GM12878 (cell line): ENCODE measurements around the gene BCR.

ENCODE experiments used
- BACH1 ChIP-seq: fragments of 450-650 bp; IDR thresholded peaks from 2 replicates; pipeline ENCODE4 v1.6.1; 2017; ENCODE audit warnings: mild to moderate bottlenecking, borderline replicate concordance
- BMI1 ChIP-seq: fragments of 450-650 bp; IDR thresholded peaks from 2 replicates; pipeline ENCODE4 v1.6.1; 2016; ENCODE audit warnings: mild to moderate bottlenecking, moderate library complexity, borderline replicate concordance
- CHD4 ChIP-seq: fragments of 200-600 bp; sonication (generic); IDR thresholded peaks from 2 replicates; pipeline ENCODE4 v1.6.1; 2016; ENCODE audit warnings: mild to moderate bottlenecking
- CTCF ChIP-seq, 3 experiments: IDR thresholded peaks in 2 of 3; conservative IDR thresholded peaks in 1 of 3; 2 replicates each; pipeline ENCODE4 v1.5.1; 2011; ENCODE audit warnings: low read depth in 3 of 3, low read length in 3 of 3, mild to moderate bottlenecking in 3 of 3, control low read depth in 2 of 3, moderate library complexity in 2 of 3, inconsistent platforms in 1 of 3, mixed read lengths in 1 of 3; ENCODE audit not compliant: control insufficient read depth in 2 of 3, insufficient read depth in 1 of 3; ENCODE audit errors: extremely low read depth in 1 of 3
- EZH2 ChIP-seq: IDR thresholded peaks from 2 replicates; pipeline ENCODE4 v1.6.1; 2012; ENCODE audit warnings: low read depth, mild to moderate bottlenecking, control low read depth, inconsistent platforms, low read length, borderline replicate concordance; ENCODE audit not compliant: control insufficient read depth
- GABPA ChIP-seq: IDR thresholded peaks from 2 replicates; pipeline ENCODE4 v1.6.1; 2014; ENCODE audit warnings: antibody characterized with exemption, low read depth, mild to moderate bottlenecking, inconsistent platforms
- JUND ChIP-seq: IDR thresholded peaks from 2 replicates; pipeline ENCODE4 v1.6.1; 2012; ENCODE audit warnings: low read depth, mild to moderate bottlenecking, low read length, improper control_type of control experiment, moderate library complexity
- KDM1A ChIP-seq: fragments of 200-600 bp; sonication (generic); IDR thresholded peaks from 2 replicates; pipeline ENCODE4 v1.6.1; 2016; ENCODE audit warnings: borderline replicate concordance
- POLR2AphosphoS2 ChIP-seq: IDR thresholded peaks from 2 replicates; pipeline ENCODE4 v1.6.1; 2011; ENCODE audit warnings: low read depth, mild to moderate bottlenecking, low read length, improper control_type of control experiment, moderate library complexity
- RAD21 ChIP-seq: IDR thresholded peaks from 2 replicates; pipeline ENCODE4 v1.6.1; 2011; ENCODE audit warnings: mild to moderate bottlenecking, low read depth, low read length, moderate library complexity; ENCODE audit not compliant: insufficient read depth
- RCOR1 ChIP-seq: conservative IDR thresholded peaks from 2 replicates; pipeline ENCODE4 v1.6.1; 2012; ENCODE audit warnings: low read depth, low read length, improper control_type of control experiment
- REST ChIP-seq: IDR thresholded peaks from 2 replicates; pipeline ENCODE4 v1.6.1; 2012; ENCODE audit warnings: mild to moderate bottlenecking, low read depth, low read length
- SMAD1 ChIP-seq: fragments of 450-650 bp; IDR thresholded peaks from 2 replicates; pipeline ENCODE4 v1.6.1; 2018; ENCODE audit warnings: mild to moderate bottlenecking, low read depth; ENCODE audit not compliant: partially characterized antibody
- ZNF274 ChIP-seq: IDR thresholded peaks from one replicate; pipeline ENCODE4 v1.8.0; 2011; ENCODE audit not compliant: insufficient read length, insufficient read depth

- TF ChIP-seq SMAD1 (no peak), GABPA (no peak), EZH2 (no peak), KDM1A (no peak), CHD4 (no peak), BMI1 (no peak), JUND (no peak; the same call in 1 of the 2 replicates), CTCF (IDR thresholded peaks at IDR 0.05 in 2 of 3, conservative IDR thresholded peaks at IDR 0.05 in 1 of 3; ENCODE audit: control insufficient read depth in 2 of 3, extremely low read depth in 1 of 3, insufficient read depth in 1 of 3, low read depth in 3 of 3, low read length in 3 of 3) (no peak), RAD21 (no peak), ZNF274 (no peak), REST (no peak), BACH1 (no peak), POLR2AphosphoS2 (no peak), RCOR1 (no peak)
Measured at GRCh38 chr22:23219822-23220484, 39.6 kb downstream of the BCR start.
